NCI-H146 (cell line): ENCODE results near the gene ARHGAP10.
"Not testable (repeated sequence)": the region's sequence is repeated elsewhere in the genome, so short reads cannot be mapped to it uniquely, and the experiment has no call there.

Experiments
- DNase-seq: peaks from one replicate; lab custom pipeline; 2025; lab: John Stamatoyannopoulos, UW

ARHGAP10 gene

GRCh38 chr4:147910315-147910714, 178.4 kb downstream of the ARHGAP10 start:
- DNase-seq = no peak

- not testable (repeated sequence) for DNase-seq
Observed at GRCh38 chr4:147912106-147912505, 180.2 kb downstream of the ARHGAP10 start.

- DNase-seq = no peak
Observed at GRCh38 chr4:147913137-147913536, 181.2 kb downstream of the ARHGAP10 start.

- DNase-seq = no peak
Observed at GRCh38 chr4:147916351-147916750, 184.5 kb downstream of the ARHGAP10 start.

- DNase-seq = no peak
Observed at GRCh38 chr4:147923381-147923780, 191.5 kb downstream of the ARHGAP10 start.

- DNase-seq = no peak
Observed at GRCh38 chr4:147923854-147924253, 192.0 kb downstream of the ARHGAP10 start.

GRCh38 chr4:147924604-147925412, 192.9 kb downstream of the ARHGAP10 start:
- no peak for DNase-seq

GRCh38 chr4:147927377-147928137, 195.7 kb downstream of the ARHGAP10 start:
- DNase-seq = no peak

GRCh38 chr4:147928400-147928799, 196.5 kb downstream of the ARHGAP10 start:
- DNase-seq = no peak

GRCh38 chr4:147929746-147930145, 197.9 kb downstream of the ARHGAP10 start:
- no peak for DNase-seq

GRCh38 chr4:147933316-147933715, 201.4 kb downstream of the ARHGAP10 start:
- no peak for DNase-seq

- DNase-seq = no peak
Observed at GRCh38 chr4:147933779-147934178, 201.9 kb downstream of the ARHGAP10 start.

- DNase-seq = no peak
Observed at GRCh38 chr4:147938496-147938895, 206.6 kb downstream of the ARHGAP10 start.

- no peak for DNase-seq
Observed at GRCh38 chr4:147940171-147940570, 208.3 kb downstream of the ARHGAP10 start.

GRCh38 chr4:147941373-147941772, 209.5 kb downstream of the ARHGAP10 start:
- no peak for DNase-seq

GRCh38 chr4:147942729-147943128, 210.8 kb downstream of the ARHGAP10 start:
- DNase-seq = no peak

- no peak for DNase-seq
Observed at GRCh38 chr4:147943159-147943638, 211.3 kb downstream of the ARHGAP10 start.

- DNase-seq = no peak
Observed at GRCh38 chr4:147944249-147944648, 212.4 kb downstream of the ARHGAP10 start.

GRCh38 chr4:147944670-147945260, 212.9 kb downstream of the ARHGAP10 start:
- no peak for DNase-seq

- no peak for DNase-seq
Observed at GRCh38 chr4:147948336-147948735, 216.4 kb downstream of the ARHGAP10 start.

GRCh38 chr4:147950261-147950660, 218.4 kb downstream of the ARHGAP10 start:
- no peak for DNase-seq

- DNase-seq = no peak
Observed at GRCh38 chr4:147950841-147951240, 219.0 kb downstream of the ARHGAP10 start.

GRCh38 chr4:147954850-147955249, 223.0 kb downstream of the ARHGAP10 start:
- no peak for DNase-seq
